ENCODE measurements around the gene PHLDA1.

PHLDA1 gene

DNA sequence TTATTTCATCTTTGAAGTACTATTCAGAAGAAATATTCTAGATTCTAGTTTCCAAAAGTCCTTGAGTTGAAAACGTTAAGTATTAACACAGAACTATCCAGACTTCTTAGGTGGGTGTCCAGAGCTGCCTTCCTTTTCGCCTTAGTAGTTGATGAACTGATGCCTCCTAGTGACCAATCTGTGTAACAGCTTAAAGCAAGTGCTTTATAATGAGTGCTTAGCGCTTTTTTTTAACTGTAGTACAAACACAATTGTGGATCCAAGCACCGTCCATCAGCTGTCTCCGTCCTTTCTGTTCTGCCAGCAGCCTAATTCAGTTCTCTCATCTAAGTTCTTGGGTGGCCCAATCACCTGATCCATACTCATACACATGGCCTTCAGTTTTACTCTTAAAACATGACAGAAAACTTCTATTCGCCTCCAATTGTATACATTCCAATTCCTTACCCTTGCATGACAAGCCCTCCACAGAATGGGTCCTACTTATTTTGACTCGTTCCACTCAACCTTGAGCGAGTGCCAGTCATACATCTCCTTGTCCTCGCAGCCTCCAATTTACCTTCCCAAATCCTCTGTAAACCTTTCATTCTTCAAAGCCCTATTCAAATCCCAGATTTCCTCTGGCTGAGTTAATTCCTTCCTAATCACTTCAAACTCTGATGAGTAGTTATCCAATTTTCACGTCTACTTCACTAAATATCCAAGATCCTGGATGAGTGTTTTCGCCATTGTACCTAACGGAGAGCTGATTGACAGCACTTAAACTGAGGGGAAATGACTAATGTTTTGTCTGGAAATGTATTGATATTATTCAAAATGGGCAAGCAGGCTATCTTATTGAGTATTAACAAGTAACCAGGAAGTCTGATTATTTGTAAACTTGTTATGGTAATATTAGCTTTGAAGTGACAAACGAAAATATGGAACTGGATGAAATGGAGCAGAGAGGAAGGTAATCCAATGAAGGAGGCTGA, 5.8 kb upstream of the PHLDA1 start:
- DNase-seq (ENCODE audit: low spot score) = peak; percentile 86

DNA sequence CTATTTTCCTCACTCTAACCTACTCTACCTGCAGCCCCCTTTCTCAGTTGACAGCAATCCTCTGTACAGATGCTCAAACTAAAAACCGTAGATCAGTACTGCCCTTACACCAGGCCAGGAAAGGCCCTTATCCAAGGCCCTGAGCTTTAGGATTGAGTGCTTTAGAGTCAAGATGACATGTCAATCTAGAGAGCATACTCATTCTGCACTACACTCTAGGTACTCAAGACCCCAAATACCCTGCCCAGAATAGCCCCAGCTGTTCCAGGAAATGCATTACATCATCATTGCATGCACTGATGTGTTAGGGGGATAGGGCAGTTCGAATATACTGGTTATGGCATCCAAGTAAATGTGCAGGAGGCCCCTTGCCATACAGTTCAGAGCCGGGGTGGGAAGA, 3.5 kb upstream of the PHLDA1 start:
- no peak for DNase-seq (ENCODE audit: low spot score)

DNA sequence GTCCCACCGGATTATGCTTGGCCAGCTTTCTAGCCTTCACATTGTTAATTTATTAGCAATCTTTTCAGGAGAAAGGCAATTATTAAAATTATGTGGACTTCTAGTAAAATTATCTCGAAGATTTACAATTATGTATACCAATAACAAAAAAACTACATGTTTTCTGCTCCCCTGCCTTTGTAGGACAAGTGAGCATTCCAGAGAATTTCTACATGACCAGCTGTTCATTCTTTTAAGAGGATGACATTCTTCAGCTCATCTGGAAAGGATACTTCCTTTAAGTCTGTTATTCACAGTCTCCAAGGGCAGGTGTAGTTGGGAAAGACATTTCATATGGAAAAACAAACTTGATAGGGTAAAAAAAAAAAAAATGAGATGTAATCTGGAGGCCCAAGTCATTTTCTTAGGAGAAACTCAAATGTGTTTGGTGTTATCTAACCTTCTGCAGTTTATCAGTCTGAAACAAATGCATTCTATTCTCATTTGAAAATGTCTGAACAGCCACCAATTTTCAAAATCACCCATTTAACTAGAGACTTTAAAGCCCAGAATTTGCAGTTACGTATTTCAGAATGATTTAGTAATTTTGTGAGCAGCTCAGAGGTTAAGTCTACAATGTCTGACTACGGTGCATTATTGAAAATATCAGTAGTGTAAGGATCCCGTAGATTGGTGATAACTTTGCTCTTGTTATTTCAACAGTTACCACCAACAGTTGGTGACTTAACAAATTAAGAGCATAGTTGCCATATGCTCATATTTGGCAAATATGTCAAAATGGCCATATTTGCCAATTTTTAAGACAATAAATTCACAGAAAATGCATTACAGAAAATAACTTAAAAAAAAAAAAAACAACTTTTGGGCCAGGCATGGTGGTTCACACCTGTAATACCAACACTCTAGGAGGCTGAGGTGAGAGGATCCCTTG, 1.8 kb upstream of the PHLDA1 start:
- DNase-seq (ENCODE audit: low spot score) = no peak

DNA sequence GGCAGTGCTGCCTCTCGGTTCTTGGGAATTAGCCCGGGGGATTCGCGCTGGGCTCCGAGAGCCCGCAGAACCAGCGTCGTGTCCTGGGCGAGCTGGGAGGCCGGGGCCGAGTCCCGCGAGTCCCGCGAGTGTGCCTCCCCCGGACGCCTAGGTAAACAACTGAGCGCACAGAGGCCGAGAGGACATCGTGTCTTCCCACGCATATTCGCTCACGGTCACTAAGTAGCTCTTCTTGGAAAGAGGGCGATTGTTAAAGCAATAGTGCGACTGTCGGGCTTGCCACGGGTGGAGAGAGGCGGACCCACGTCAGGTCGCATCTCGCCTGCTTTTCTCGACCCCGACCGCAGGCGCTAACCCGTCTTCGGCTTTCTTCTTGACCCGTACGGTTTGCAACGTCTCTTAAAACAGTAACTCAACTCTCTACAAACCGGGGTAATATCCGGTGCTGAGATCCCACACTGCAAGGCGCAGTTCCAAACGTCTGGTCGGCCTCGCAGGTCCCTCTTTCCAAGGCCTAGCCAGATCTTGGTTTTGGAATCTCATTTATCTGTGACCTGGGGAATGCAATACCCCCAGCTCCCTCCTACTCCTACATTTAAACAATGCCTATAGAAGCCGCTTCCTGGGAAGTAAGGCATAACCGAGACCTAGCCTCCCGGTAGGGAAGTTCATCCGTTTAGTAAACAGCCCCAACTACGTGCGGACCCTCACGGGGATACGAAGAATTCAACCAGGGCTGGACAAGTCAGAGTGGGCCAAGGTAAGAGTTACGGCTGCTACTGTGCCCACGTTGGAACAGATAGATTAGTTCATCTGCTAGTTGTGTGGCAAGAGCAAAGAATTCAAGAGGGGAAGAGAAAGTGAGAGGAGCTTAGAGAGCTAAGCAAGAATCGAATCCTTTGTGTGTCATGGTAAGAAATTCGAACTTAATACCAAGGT, 736 bp upstream of the PHLDA1 start:
- peak; percentile 39 for DNase-seq (ENCODE audit: low spot score)

DNA sequence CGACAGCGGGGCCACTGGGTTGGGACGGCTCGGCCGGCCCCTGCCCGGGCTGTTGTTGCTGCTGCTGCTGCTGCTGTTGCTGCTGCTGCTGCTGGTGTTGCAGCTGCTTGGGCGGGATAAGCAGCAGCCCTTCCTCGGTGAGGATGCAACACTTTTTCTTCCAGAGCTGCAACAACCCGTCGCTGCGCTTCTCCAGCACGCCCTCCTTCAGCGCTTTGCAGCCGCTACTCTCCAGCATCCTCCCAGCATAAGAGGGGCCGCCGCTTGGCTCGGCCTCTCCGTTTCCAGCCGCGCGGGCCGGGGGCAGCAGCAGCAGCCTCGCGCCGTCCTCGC, 529 bp downstream of the PHLDA1 start:
- no peak for DNase-seq (ENCODE audit: low spot score)

DNA sequence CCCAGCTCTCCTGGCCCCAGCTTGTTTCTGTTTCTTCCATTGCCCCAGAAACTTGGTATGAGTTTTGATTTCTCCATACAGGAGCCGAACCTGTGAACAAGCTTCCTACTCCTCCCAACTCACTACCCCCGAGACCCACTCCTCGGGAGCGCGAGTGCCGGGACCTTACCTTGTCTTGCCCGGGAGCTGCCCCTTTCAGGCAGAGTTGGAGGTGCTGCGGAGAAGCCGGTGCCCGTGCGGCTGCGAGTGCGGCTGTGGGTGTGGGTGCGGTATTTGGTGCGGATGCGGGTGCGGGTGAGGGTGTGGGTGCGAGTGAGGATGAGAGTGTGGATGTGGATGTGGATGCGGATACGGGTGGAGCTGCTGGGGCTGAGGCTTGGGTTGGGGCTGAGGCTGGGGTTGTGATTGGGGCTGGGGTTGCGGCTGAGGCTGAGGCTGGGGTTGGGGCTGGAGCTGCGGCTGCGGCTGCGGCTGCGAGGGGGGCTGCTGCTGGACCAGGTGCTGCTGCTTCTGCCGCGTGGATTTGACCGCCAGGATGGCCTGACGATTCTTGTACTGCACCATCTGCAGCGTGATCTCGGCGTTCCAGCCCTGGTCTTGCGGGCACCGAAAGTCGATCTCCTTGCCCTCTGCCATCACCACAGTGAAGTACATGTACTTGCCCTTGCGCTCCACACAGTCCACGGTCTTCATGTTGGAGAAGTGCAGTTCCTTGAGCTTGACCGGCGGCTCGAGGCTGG, 1.1 kb downstream of the PHLDA1 start:
- DNase-seq (ENCODE audit: low spot score) = peak; percentile 38

DNA sequence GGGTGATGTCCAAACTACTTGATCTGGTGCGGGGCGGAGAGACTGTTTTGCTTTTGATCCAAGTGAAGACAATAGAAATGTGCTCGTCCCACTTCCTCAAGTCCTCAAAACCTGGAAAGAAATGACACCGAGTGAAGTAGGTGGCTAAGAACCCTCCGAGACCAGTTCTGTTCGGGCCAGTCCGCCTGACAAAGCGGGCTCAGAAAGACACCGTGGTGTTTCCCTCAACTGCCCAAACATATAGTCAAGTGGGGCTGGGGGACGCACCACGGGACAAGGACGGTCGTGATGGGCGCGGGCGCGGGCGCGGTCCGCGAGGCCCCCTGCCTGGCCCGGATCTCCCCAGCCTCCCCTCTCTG, 1.6 kb downstream of the PHLDA1 start:
- no peak for DNase-seq (ENCODE audit: low spot score)

DNA sequence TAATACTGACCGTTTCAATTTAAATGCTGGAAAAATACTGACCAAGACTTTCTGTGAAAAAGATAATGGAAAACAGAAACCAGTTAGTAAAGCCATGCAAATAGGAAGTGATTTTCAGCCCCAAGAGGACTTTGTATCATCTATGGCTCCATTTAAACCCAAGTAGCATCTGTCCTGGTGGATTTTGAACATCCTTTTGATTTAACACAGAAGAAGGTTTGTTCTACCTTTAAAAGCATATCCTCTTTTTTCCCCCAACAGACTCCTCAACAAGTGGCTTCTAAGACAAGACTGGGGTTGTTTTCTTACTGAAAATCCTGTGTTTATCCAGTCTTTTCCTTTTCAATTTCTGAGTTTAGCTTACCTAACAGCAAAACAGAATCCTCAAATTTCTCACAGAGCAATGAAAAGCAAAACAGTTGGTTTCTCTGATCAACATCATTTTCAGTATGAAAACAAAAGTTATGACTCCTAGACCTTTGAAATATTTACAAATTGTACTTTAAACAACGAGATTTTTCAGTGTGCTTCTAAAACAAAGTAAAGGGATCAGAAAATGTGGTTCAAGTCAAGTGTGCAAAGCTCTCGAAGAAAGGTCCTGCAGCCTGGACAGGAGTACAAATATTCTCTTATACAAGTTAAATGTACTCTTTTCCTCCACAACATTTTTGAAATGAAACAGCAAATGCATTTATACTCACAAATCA, 2.9 kb downstream of the PHLDA1 start:
- DNase-seq (ENCODE audit: low spot score) = no peak

DNA sequence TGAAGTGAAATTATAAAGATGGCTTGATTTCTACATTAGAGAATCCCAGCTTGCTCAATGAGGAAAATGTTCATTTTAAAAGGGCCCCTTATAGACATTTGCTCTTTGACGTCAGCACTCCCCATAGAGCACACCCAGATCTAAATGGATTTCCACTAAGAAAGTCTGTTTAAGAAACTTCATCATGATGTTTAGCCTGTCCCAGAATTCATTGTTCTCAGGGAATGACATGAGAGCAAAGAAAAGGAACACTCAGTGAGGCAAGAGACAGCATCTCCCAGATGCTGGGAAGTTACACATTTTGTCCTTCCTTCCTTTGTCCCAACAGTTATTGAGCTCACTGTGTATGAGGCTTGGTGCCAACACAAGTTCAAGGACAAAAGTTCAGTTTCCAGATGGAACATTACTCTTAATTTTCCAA, 4.9 kb downstream of the PHLDA1 start:
- no peak for DNase-seq (ENCODE audit: low spot score)

DNA sequence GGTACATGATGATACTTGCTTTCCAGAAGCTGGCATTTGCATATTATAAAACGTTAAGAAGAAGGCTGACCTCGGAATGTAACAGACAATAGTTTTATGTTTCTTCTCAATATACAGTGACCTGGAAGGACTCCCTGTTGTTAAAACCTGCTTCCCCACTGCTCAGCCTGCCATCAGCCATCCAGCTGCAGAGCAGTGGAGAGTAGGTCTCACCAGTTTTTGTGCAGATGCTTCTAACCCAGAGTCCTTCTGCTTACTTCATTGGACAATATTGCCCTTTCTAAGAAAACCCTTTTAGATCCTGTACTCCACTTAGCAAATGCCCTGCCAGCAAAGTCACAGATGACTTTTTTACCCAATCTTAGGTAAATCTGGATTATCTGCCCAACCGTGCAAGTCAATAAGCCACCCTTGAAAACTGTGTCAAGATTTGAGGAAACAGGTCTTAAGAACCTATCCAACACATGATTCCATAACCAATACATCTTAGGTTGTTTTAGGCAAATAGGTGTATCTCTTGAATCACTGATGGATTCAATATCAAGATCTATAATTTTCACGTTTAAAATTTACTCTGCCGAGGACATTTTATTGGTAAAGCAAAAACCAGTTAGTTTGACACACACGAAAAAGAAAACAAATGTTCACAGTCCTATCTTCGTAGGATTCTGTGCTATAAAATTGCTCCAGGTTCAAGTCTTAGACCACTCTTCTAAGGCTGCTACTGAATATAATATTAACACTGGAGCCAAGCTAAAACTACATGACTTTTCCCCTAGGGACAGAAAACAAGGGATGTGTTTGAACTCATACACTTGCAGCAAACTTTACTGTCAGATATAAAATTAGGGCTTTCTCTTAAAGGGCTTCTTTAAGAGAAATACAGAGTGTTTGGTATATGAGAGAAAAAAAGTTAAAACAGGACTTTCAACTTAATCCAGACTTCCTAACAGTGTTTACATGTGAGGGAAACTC, 5.7 kb downstream of the PHLDA1 start:
- no peak for DNase-seq (ENCODE audit: low spot score)

DNA sequence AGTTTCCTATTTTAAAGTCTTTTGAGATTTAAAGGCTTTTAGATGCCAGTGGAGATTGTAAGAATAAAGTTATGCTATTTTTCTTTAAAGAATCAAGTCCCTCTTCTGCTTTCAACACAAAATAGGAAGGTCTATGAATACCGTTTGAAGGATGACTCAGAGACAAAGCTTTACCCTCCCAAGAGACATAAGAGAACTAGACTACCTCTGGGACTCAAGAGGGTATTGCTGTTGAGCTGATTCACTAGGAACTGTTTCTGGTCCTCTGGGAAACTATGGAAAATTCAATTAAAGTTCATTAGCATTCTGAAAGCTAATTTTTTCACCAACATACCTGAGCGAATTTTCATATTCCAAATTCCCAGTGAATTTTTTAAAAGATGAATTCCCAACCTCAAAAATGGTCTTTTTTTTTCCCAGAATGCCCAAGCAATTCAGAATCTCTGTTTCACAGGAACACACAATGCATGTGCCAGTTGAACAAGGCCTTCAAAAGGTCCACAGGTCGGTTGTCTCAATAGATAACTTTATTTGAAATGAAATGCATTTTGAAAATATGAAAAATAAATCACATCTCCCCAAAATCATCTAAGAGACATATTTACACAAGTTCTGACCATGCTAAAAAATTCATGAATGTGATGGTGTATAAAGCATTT, 6.5 kb downstream of the PHLDA1 start:
- no peak for DNase-seq (ENCODE audit: low spot score)

DNA sequence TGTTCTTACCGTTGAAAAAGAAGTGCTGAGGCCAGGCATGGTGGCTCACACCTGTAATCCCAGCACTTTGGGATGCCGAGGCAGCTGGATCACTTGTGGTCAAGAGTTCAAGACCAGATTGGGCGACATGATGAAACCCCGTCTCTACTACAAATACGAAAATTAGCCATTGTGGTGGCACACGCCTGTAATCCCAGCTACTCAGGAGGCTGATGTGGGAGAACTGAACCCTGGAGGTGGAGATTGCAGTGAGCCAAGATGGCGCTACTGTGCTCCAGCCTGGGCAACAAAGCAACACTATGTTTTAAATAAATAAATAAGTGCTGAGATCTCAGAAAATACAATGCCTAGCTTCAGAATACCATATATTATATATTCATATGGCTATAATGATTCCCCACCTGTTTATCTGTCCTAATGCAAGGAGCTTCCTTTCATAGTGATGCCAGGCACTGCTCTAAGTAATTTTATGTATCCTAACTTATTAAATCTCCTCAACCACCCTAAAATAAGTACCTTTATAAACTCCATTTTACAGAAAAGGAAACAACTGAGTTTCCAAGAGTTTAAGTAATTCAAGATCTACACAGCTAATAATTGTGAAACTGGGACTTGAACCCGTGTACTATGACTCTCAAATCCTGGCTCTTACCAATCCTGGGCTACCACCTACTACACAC, 7.3 kb downstream of the PHLDA1 start:
- DNase-seq (ENCODE audit: low spot score) = no peak

DNA sequence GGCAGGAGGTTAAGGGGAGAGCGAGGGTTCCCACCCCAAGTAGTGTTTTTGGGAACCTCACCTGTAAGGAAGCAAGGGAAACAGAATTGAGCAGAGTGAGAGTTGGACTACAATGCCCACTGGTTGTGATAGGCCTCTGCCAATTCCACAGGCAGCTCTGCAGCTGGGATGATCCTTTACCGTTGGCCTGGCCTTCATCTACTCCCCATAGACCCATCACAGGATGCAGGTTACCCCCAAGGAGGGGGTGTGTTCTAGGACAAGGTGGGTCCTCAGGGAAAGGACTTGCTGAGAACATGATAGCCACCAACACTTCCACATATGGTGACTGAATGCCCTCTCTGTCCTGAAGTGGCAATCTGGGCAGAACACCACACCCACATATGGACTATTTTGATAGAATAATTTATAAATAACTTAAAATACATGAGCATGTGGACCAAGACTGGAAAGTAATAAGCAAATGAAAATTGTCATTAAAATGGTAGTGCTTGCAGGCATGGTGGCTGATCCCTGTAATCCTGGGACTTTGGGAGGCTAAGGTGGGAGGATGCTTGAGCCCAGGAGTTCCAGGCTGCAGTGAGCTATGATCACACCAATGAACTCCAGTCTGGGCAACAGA, 8.4 kb downstream of the PHLDA1 start:
- DNase-seq (ENCODE audit: low spot score) = no peak

DNA sequence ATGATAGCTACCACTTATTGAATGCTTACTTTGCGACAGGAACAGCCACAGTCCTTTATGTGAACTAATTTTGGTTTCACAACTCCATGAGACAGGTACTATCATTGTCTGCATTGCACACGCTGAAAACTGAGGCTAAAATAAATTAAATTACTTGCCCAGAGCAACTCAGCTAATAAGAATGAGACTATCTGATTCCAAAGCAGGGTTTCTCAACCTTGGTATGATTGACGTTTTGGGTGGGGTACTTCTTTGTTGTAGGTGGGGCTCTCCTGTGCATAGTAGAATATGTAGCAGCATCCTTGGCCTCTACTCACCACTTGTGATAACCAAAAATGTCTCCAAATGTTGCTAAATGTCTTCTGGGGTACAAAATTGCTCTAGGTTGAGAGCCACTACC, 9.1 kb downstream of the PHLDA1 start:
- DNase-seq (ENCODE audit: low spot score) = no peak

DNA sequence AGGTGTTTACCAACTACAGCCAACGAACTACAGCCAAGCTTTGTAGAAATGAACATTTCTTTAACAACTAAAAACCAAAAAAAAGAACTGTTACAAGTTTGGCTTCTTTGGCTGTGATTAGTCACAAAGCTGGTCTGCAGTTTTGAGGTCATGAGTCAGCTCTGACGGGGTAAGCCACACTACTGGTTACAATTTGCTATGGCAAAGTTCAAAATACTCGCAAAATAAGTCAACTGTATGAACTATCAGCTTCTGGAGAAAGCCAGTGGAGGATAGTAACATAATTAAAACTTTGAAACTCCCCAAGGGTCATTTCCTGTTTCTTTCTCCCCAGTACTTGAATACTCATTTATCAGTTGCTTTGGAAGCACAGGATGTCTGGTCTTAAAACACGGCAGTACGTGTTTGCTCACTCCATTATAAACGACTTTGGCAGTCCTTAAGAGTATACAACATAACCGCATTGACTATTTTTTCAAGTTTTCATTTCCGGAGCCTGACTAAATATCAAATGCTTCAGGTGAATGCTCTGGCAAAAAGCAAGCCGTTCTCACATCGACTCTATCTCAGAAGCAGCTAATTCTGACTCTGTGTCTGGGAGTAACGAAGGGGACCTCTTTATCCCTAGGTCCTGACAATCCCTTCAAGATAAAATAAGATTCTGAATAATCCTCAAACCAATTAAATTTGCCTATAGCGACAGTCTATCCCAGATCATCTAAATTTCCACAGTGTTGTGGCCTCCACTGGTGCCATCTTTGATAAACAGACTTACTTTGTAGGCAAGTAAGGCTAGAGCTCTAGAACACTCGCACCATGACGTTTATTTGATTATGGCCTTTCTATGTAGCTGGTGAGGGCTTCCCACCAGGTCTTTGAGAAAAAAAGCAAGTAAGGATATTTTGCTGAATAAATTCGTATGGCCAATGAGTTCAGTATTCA, 10.6 kb downstream of the PHLDA1 start:
- no peak for DNase-seq (ENCODE audit: low spot score)

DNA sequence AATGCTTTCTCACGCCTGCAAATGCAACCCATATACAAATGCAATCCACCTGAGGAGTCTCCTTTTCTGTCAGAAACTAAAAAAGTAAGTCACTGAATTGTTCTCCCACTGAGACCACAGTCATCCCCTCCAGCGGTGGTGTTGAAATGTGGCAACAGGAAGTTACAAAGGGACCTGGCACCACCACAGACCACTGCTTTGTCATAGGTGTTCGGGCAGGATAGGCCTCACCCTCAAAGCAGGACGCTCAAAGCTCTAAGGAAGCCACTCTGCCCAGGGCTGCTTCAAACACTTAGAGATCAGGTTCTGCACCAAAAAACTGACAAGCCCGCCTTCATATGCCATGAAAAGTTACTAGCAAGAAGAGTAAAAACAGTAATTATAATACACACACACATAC, 11.3 kb downstream of the PHLDA1 start:
- no peak for DNase-seq (ENCODE audit: low spot score)

DNA sequence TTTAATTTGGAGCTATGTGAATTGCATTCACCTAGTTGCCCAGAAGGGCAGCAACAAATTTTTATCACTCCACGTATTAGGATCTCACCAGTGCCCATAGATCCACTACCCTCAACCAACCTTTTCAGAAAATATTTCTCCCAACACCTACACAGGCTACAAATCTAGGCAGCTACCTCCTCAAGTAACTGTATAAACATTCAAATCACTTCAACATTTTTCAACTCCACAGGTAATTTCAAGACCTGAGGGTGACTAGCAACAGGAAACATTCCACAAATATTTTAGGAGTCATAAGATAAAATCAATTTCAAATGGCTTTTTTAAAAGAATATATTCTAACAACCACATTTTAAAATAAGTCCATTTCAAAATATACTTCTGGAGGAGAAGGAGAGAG, 12.9 kb downstream of the PHLDA1 start:
- no peak for DNase-seq (ENCODE audit: low spot score)

All from NAMALWA (cell line).